Ishikawa (cell line): ENCODE data around the gene LRRD1.

ENCODE experiments used
- CEBPB ChIP-seq: IDR thresholded peaks from 2 replicates; pipeline ENCODE4 v1.6.1; 2012
- CREB1 ChIP-seq: IDR thresholded peaks from 2 replicates; pipeline ENCODE4 v1.6.1; 2012; ENCODE audit warnings: low read depth
- EGR1 ChIP-seq: IDR thresholded peaks from 2 replicates; pipeline ENCODE4 v1.6.1; 2012
- EP300 ChIP-seq: IDR thresholded peaks from 2 replicates; pipeline ENCODE4 v1.6.1; 2012; ENCODE audit warnings: borderline replicate concordance
- FOXM1 ChIP-seq: IDR thresholded peaks from 2 replicates; pipeline ENCODE4 v1.6.1; 2012; ENCODE audit warnings: low read depth, borderline replicate concordance
- NFIC ChIP-seq: IDR thresholded peaks from 2 replicates; pipeline ENCODE4 v1.6.1; 2012
- RAD21 ChIP-seq: IDR thresholded peaks from 2 replicates; pipeline ENCODE4 v1.6.1; 2012; ENCODE audit warnings: low read depth
- REST ChIP-seq: IDR thresholded peaks from 2 replicates; pipeline ENCODE4 v1.6.1; 2012; ENCODE audit warnings: low read depth, mild to moderate bottlenecking
- TAF1 ChIP-seq: IDR thresholded peaks from 2 replicates; pipeline ENCODE4 v1.6.1; 2012; ENCODE audit warnings: low read depth, mild to moderate bottlenecking
- TCF12 ChIP-seq: IDR thresholded peaks from 2 replicates; pipeline ENCODE4 v1.6.1; 2012; ENCODE audit warnings: low read depth
- TEAD4 ChIP-seq: IDR thresholded peaks from 2 replicates; pipeline ENCODE4 v1.6.1; 2012
- USF1 ChIP-seq: IDR thresholded peaks from 2 replicates; pipeline ENCODE4 v1.6.1; 2012
- YY1 ChIP-seq: IDR thresholded peaks from 2 replicates; pipeline ENCODE4 v1.6.1; 2012; ENCODE audit warnings: low read depth
- ZBTB7A ChIP-seq: IDR thresholded peaks from 2 replicates; pipeline ENCODE4 v1.6.1; 2012; ENCODE audit warnings: low read depth
- TF ChIP-seq, protein P1 (sequence below): IDR thresholded peaks from 2 replicates; pipeline ENCODE4 v1.6.1; 2012

Gene LRRD1

GRCh38 chr7:92133737-92134270, 45.1 kb downstream of the LRRD1 start:
- peak; percentile 18; the same call in 1 of the 2 replicates for TF ChIP-seq NFIC
- peak; percentile 93 for TF ChIP-seq EGR1
- TF ChIP-seq, protein P1, sequence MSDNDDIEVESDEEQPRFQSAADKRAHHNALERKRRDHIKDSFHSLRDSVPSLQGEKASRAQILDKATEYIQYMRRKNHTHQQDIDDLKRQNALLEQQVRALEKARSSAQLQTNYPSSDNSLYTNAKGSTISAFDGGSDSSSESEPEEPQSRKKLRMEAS: peak; percentile 56
- peak; percentile 41; the same call in 1 of the 2 replicates for TF ChIP-seq RAD21
- no peak for TF ChIP-seq CEBPB
- no peak for TF ChIP-seq TEAD4
- peak; percentile 84 for TF ChIP-seq YY1
- peak; percentile 100 for TF ChIP-seq ZBTB7A
- TF ChIP-seq TCF12: peak; percentile 14; the same call in 1 of the 2 replicates

DNA sequence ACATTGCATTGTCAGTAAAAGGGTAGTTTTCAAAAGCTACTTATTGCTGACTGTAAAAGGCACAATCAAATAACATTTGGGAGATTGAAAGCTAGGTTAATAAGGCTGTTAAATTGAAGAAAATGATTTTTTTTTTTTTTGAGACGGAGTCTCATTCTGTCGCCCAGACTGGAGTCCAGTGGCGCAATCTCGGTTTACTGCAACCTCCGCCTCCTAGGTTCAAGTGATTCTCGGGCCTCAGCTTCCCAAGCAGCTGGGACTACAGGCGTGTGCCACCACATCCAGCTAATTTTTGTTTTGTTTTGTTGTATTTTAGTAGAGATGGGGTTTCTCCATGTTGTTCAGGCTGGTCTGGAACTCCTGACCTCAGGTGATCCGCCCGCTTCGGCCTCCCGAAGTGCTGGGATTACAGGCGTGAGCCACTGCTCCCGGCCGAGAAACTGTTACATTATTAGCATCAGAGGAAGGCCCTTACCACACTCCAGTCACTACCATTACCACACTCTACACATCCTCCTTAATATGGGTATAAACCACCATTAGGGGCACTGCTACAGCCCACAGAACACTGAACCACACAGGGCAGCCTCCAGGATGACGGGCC, 45.7 kb downstream of the LRRD1 start:
- TF ChIP-seq, protein P1: no peak
- TF ChIP-seq CREB1: no peak
- TF ChIP-seq USF1: no peak

DNA sequence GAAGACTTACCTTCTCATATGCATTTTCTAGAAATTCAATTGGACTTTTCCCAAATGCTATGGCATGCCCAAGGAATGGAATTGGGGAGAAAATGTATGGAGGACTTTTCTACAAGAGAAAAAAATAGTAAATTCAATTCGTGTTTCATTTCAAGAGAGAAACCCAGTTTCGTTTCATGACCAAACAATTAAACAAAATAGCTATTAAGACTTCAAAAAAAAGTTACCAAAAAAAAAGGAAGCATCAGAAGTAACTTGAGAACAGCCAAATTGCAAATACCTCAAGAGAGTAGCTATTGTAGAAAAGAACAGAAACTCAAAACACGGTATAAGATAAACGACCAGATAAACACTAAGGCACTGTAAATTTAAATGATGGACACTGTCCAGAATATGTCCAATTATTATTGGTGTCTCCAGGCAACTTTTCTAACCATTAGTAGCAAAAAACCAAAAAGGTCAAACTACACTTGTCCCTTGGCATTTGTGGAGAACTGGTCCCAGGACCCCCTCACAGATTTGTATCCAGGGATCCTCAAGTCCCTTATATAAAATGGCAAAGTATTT, 47.1 kb downstream of the LRRD1 start:
- TF ChIP-seq REST (no peak), CEBPB (no peak), CREB1 (no peak)

GRCh38 chr7:92131093-92131492, 47.8 kb downstream of the LRRD1 start:
- TF ChIP-seq ZBTB7A (no peak), RAD21 (no peak), TCF12 (no peak), TAF1 (no peak), REST (no peak), NFIC (no peak), YY1 (no peak), EP300 (no peak), FOXM1 (no peak), EGR1 (no peak), USF1 (no peak)
- TF ChIP-seq, protein P1: no peak

DNA sequence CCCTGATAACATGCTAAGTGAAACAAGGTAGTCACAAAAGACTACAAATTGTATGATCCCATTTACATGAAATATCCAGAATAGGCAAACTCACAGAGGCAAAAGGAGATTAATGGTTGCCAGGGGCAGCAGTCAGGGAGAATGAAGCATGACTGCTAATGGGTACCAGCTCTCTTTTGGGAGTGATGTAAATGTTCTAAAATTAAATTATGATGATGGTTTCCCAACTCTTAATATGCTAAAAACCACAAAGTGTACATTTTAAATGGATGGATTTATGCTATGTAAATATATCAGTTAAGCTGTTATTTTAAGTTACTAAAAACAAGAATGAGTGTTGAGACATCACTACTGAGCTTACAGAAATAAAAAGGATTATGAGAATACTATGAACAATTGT, 57.3 kb downstream of the LRRD1 start:
- TF ChIP-seq YY1 (no peak), NFIC (no peak)

DNA sequence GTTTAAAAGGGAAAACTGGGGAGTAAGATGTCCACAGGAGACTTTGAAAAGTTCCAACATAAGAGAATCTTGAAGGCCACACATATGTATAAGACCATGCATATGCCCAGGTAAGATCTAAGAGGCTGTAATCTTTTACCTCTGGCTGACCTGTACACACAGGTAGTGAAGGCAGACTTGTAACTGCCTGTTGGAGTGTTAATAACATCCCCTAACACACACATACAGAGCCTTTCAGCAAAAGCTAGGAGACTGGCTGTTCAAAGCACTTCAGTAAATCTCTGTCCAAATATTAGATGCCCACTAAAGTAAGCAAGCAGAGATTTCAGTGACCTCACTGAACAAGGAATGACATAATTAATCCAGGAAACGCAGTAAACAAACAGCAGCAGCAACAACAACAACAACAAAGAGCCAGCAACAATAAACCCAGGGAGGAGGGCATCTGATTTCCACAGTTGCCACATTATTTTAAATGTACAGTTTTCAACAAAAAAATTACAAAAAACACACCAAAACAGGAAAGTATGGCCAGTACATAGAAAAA, 59.7 kb downstream of the LRRD1 start:
- TF ChIP-seq EGR1 (no peak), TEAD4 (no peak), NFIC (no peak), REST (no peak), FOXM1 (no peak), TAF1 (no peak), USF1 (no peak), CEBPB (no peak), CREB1 (no peak), YY1 (no peak), RAD21 (no peak), EP300 (no peak), TCF12 (no peak)
- TF ChIP-seq, protein P1: no peak
